DOHH2 (cell line): ENCODE measurements around the gene EPM2AIP1.

Source experiments
- EZH2phosphoT487 ChIP-seq: fragments of 200-600 bp; sonication (generic); IDR thresholded peaks from 2 replicates; pipeline ENCODE4 v1.6.1; 2017; ENCODE audit warnings: borderline replicate concordance, mild to moderate bottlenecking, antibody characterized with exemption, low read length, moderate library complexity, mixed read lengths
- TF ChIP-seq, protein P1 (sequence below): fragments of 200-600 bp; sonication (generic); IDR thresholded peaks from one replicate; pipeline ENCODE4 v1.5.1; 2014; ENCODE audit warnings: antibody characterized with exemption, mild to moderate bottlenecking, low read depth, low read length; ENCODE audit not compliant: poor library complexity, severe bottlenecking

GRCh38 chr3:37024820-37025405 is 32.0 kb upstream of the EPM2AIP1 start:
- TF ChIP-seq EZH2phosphoT487, result no peak
- TF ChIP-seq, protein P1, sequence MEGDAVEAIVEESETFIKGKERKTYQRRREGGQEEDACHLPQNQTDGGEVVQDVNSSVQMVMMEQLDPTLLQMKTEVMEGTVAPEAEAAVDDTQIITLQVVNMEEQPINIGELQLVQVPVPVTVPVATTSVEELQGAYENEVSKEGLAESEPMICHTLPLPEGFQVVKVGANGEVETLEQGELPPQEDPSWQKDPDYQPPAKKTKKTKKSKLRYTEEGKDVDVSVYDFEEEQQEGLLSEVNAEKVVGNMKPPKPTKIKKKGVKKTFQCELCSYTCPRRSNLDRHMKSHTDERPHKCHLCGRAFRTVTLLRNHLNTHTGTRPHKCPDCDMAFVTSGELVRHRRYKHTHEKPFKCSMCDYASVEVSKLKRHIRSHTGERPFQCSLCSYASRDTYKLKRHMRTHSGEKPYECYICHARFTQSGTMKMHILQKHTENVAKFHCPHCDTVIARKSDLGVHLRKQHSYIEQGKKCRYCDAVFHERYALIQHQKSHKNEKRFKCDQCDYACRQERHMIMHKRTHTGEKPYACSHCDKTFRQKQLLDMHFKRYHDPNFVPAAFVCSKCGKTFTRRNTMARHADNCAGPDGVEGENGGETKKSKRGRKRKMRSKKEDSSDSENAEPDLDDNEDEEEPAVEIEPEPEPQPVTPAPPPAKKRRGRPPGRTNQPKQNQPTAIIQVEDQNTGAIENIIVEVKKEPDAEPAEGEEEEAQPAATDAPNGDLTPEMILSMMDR, result no peak
